DOHH2 (cell line): ENCODE data around the gene TCF20.

ENCODE experiments used
- H3F3A ChIP-seq: fragments of 200-600 bp; sonication (generic), shearing (Covaris generic); 2 replicates; pipeline ENCODE4 v1.6.0; 2016; ENCODE audit warnings: antibody characterized with exemption, mild to moderate bottlenecking; ENCODE audit not compliant: control insufficient read depth, insufficient read depth
- H3K27ac ChIP-seq: fragments of 200-600 bp; sonication (generic); 2 replicates; pipeline ENCODE4 v1.5.1; 2014; ENCODE audit warnings: low read depth, mild to moderate bottlenecking, low read length, moderate library complexity
- H3K27me3 ChIP-seq: fragments of 200-600 bp; sonication (generic); 2 replicates; pipeline ENCODE4 v1.6.1; 2014; ENCODE audit warnings: mild to moderate bottlenecking, low read length, mixed read lengths; ENCODE audit not compliant: control insufficient read depth
- H3K36me3 ChIP-seq: fragments of 200-600 bp; sonication (generic); 2 replicates; pipeline ENCODE4 v1.6.1; 2014; ENCODE audit warnings: mild to moderate bottlenecking, low read length, moderate library complexity, mixed read lengths; ENCODE audit not compliant: control insufficient read depth
- H3K4me1 ChIP-seq: fragments of 200-600 bp; sonication (generic); 2 replicates; pipeline ENCODE4 v1.6.1; 2014; ENCODE audit warnings: mild to moderate bottlenecking, low read length, mixed read lengths; ENCODE audit not compliant: control insufficient read depth
- H3K4me2 ChIP-seq: fragments of 200-600 bp; sonication (generic); 2 replicates; pipeline ENCODE4 v1.6.0; 2014; ENCODE audit warnings: mild to moderate bottlenecking, low read length, moderate library complexity
- H3K4me3 ChIP-seq: fragments of 200-600 bp; sonication (generic); 2 replicates; pipeline ENCODE4 v1.5.1; 2014; ENCODE audit warnings: mild to moderate bottlenecking, low read length, mixed read lengths
- H3K79me2 ChIP-seq: fragments of 200-600 bp; sonication (generic); 2 replicates; pipeline ENCODE4 v1.6.1; 2014; ENCODE audit warnings: mild to moderate bottlenecking, low read length, mixed read lengths; ENCODE audit not compliant: control insufficient read depth
- H3K9me2 ChIP-seq: fragments of 200-600 bp; sonication (generic); replicated peaks from 2 replicates; pipeline ENCODE4 v1.6.1; 2014; ENCODE audit warnings: mild to moderate bottlenecking, low read length, mixed read lengths; ENCODE audit not compliant: control insufficient read depth
- H3K9me3 ChIP-seq: fragments of 200-600 bp; sonication (generic); 2 replicates; pipeline ENCODE4 v1.6.1; 2014; ENCODE audit warnings: antibody characterized with exemption, low read length, mixed read lengths; ENCODE audit not compliant: control insufficient read depth, insufficient read depth
- H4K20me1 ChIP-seq: fragments of 200-600 bp; sonication (generic); 2 replicates; pipeline ENCODE4 v1.6.0; 2014; ENCODE audit warnings: low read depth, mild to moderate bottlenecking, antibody characterized with exemption, low read length, moderate library complexity; ENCODE audit not compliant: control insufficient read depth, insufficient read depth
- CTCF ChIP-seq: fragments of 200-600 bp; sonication (generic); IDR thresholded peaks from one replicate; pipeline ENCODE4 v1.5.1; 2014; ENCODE audit warnings: antibody characterized with exemption, mild to moderate bottlenecking, low read depth, low read length; ENCODE audit not compliant: poor library complexity, severe bottlenecking
- EZH2phosphoT487 ChIP-seq: fragments of 200-600 bp; sonication (generic); IDR thresholded peaks from 2 replicates; pipeline ENCODE4 v1.6.1; 2017; ENCODE audit warnings: borderline replicate concordance, mild to moderate bottlenecking, antibody characterized with exemption, low read length, moderate library complexity, mixed read lengths

The TCF20 gene

GRCh38 chr22:42248995-42249394 is 21.5 kb downstream of the TCF20 start:
- Histone ChIP-seq H3K4me3 (no peak overlapping the region), H3K4me1 (no peaks in the 10 kb centered on the region), H3K4me2 (no peak overlapping the region), H3K36me3 (peaks cover 6% of the 10 kb centered on the region), H3K9me3 (no peaks in the 10 kb centered on the region), H3F3A (no peaks in the 10 kb centered on the region), H3K27me3 (no peaks in the 10 kb centered on the region), H3K27ac (no peak overlapping the region), H3K79me2 (peaks cover 89% of the 10 kb centered on the region), H3K9me2 (no peaks in the 10 kb centered on the region), H4K20me1 (peaks cover 4% of the 10 kb centered on the region; the same call in 1 of the 2 replicates)
- TF ChIP-seq CTCF, result no peak
- TF ChIP-seq EZH2phosphoT487, result no peak

- Histone ChIP-seq H3K9me2 (no peaks in the 10 kb centered on the region), H3F3A (no peaks in the 10 kb centered on the region), H3K36me3 (peaks cover 10% of the 10 kb centered on the region), H3K79me2 (peaks cover 90% of the 10 kb centered on the region), H3K27me3 (no peaks in the 10 kb centered on the region), H3K9me3 (no peaks in the 10 kb centered on the region), H3K27ac (no peak overlapping the region), H3K4me3 (no peak overlapping the region), H3K4me1 (no peaks in the 10 kb centered on the region), H4K20me1 (peaks cover 3% of the 10 kb centered on the region; the same call in 1 of the 2 replicates), H3K4me2 (no peak overlapping the region)
- TF ChIP-seq CTCF (no peak), EZH2phosphoT487 (no peak)
Measured at GRCh38 chr22:42247596-42247995, 22.9 kb downstream of the TCF20 start.

GRCh38 chr22:42243802-42244060 is 26.7 kb downstream of the TCF20 start:
- Histone ChIP-seq H3K36me3 (peaks cover 10% of the 10 kb centered on the region), H3K4me1 (no peaks in the 10 kb centered on the region), H3K27ac (no peak overlapping the region), H3K9me3 (no peaks in the 10 kb centered on the region), H3F3A (no peaks in the 10 kb centered on the region), H3K4me2 (no peak overlapping the region), H3K4me3 (no peak overlapping the region), H4K20me1 (no peaks in the 10 kb centered on the region), H3K79me2 (peaks cover 94% of the 10 kb centered on the region), H3K27me3 (no peaks in the 10 kb centered on the region), H3K9me2 (no peaks in the 10 kb centered on the region)
- TF ChIP-seq CTCF, result no peak
- TF ChIP-seq EZH2phosphoT487, result no peak

GRCh38 chr22:42236848-42237247 is 33.6 kb downstream of the TCF20 start:
- H3K9me3 ChIP-seq, result no peaks in the 10 kb centered on the region
- peaks cover 7% of the 10 kb centered on the region for H4K20me1 ChIP-seq
- peaks cover 98% of the 10 kb centered on the region for H3K79me2 ChIP-seq
- no peaks in the 10 kb centered on the region for H3K9me2 ChIP-seq
- H3F3A ChIP-seq, result no peaks in the 10 kb centered on the region
- H3K4me2 ChIP-seq, result no peak overlapping the region
- no peaks in the 10 kb centered on the region for H3K27me3 ChIP-seq
- peaks cover 10% of the 10 kb centered on the region for H3K36me3 ChIP-seq
- H3K4me1 ChIP-seq, result no peaks in the 10 kb centered on the region
- no peak overlapping the region for H3K27ac ChIP-seq
- H3K4me3 ChIP-seq, result no peak overlapping the region
- no peak for TF ChIP-seq EZH2phosphoT487
- TF ChIP-seq CTCF, result no peak
